GM12872 (cell line): ENCODE results near the gene ZCCHC7.

ENCODE experiments used
- TF ChIP-seq, protein P1 (sequence below): IDR thresholded peaks from 3 replicates; pipeline ENCODE4 v1.5.1; 2011; ENCODE audit warnings: low read depth, mild to moderate bottlenecking, low read length, moderate library complexity; ENCODE audit not compliant: insufficient read depth

Gene ZCCHC7

DNA sequence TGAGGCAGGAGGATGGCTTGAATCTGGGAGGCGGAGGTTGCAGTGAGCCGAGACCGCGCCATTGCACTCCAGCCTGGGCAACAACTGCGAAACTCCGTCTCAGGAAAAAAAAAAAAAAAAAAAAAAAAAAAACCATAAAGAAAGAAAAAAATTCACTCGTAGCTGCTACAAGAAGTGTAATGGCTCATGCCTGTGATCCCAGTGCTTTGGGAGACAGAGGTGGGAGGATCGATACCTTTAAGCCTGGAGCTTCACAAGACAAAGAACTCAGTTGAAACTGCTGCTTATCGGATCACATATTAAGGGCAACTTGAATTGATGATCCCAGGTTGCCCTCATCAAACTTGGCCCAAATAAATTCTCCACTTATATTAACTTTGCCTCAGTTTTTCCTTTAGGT lies 1.0 kb upstream of the ZCCHC7 start:
- TF ChIP-seq, protein P1, sequence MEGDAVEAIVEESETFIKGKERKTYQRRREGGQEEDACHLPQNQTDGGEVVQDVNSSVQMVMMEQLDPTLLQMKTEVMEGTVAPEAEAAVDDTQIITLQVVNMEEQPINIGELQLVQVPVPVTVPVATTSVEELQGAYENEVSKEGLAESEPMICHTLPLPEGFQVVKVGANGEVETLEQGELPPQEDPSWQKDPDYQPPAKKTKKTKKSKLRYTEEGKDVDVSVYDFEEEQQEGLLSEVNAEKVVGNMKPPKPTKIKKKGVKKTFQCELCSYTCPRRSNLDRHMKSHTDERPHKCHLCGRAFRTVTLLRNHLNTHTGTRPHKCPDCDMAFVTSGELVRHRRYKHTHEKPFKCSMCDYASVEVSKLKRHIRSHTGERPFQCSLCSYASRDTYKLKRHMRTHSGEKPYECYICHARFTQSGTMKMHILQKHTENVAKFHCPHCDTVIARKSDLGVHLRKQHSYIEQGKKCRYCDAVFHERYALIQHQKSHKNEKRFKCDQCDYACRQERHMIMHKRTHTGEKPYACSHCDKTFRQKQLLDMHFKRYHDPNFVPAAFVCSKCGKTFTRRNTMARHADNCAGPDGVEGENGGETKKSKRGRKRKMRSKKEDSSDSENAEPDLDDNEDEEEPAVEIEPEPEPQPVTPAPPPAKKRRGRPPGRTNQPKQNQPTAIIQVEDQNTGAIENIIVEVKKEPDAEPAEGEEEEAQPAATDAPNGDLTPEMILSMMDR: no peak

DNA sequence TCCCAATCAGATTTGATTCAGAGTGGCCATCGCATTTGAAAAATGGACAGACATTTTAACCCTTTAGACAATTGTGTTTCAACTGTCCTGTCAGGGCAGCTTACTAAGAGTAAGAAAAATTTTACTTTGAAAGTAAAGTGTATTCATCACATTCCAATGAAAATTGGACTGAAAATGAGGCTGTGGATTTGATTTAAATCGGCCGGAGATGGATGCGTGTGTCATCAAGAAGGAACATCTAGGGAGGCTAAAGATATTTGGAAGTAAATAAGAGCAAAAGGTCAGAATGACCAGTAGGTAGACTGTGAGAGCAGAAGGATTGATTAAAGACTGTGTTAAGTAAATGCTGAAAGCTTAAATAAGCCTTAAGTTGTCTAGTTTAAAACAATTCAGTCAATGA lies 1.5 kb downstream of the ZCCHC7 start:
- TF ChIP-seq, protein P1: no peak

DNA sequence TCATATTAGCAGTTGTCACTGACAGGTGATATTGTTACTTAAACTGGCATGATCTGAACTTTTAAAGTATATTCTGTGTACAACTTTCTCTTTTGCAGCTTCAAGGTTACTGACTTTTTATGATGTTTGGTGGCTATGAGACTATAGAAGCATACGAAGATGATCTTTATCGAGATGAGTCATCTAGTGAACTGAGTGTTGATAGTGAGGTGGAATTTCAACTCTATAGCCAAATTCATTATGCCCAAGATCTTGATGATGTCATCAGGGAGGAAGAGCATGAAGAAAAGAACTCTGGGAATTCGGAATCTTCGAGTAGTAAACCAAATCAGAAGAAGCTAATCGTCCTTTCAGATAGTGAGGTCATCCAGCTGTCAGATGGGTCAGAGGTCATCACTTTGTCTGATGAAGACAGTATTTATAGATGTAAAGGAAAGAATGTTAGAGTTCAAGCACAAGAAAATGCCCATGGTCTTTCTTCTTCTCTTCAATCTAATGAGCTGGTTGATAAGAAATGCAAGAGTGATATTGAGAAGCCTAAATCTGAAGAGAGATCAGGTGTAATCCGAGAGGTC lies 5.9 kb downstream of the ZCCHC7 start:
- TF ChIP-seq, protein P1: no peak

DNA sequence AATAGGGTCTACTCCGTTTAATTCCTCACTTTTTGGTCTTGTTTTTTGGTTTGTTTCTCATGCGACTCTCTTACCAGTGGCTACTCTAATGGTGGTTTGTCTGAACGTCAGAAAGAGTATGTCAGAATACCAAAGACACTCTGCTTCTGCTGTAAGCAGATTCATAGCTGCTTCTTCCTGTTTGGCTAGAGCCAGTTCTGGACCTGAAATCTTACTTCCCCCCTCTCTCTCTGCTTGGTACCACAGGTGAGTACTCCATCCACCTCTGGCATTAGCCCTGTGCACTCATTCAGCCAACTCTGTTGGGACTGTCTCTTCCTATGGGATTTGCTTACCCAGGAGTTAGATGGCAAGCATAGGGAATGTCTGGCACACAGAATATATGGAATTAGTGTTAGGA lies 6.6 kb downstream of the ZCCHC7 start:
- TF ChIP-seq, protein P1: no peak

DNA sequence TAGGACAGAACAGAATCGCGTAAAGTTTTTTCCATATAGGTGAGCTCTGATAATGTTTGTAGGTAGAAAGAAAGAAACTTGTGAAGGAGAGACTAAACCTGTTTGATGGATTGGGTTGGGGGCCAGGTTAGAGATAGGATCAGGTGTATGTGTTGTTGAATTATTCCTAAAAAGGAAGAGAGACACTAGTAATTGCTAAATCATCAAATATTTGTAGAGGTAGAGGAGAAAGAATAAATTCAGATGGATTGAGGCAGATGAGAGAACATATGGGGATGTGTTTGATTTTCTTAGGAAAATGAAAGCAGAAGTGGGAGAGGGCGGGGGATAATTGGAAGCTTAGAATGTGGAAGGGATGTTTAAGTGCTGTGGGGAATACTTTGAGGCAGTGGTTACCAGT lies 7.7 kb downstream of the ZCCHC7 start:
- TF ChIP-seq, protein P1: no peak

DNA sequence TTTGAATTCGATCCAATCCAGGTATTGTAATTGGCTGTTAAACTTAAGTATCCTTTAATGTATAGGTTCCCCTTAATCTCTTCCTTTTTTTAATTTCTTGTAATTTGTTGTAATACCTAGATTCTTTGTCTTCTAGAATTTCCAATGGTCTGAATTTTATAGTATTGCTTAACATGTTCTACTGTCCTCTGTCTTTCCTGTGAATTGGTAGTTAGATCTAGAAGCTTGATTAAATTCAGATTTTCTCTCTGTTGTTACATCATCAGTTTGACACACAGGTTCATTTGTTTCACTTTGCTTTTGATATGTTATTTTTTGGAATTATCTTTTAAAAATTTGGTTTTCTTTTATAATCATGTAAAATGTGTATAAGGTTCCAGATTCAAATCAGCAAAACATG lies 13.8 kb downstream of the ZCCHC7 start:
- TF ChIP-seq, protein P1: no peak

DNA sequence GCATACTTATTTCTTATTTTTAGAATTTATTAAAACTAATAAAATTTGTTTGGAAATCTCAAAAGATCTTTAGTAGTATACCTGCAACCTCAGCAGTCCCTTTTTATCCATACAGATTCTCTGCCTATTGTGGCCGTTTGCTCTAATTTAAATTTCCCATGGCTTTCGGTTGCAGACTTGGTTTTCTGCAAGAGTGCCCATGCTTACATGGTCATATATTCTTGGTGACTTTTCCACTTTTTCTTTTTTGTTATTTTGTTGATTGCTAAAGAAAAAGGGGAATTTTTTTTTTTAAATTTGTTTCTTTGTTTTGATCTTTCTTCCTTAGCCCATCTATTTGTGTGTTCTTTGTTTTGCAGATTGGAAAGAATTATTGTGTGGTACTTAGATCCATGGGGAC lies 20.6 kb downstream of the ZCCHC7 start:
- TF ChIP-seq, protein P1: no peak
